Liver (tissue), 3 donors: ENCODE measurements around the gene GALC.

Experiments used
- RAD21 ChIP-seq, 2 donors: IDR thresholded peaks; 2 replicates each; pipeline ENCODE4 v1.6.1; 2016; ENCODE audit warnings: antibody characterized with exemption in 2 of 2, mild to moderate bottlenecking in 2 of 2
- TF ChIP-seq, protein P1 (sequence below): fragments of 150-350 bp; IDR thresholded peaks from 2 replicates; pipeline ENCODE4 v1.5.1; 2017; ENCODE audit warnings: improper control_type of control experiment, low read depth, low read length; ENCODE audit not compliant: missing input control
- donor health status: healthy.
- donor health status: healthy.

- TF ChIP-seq, protein P1, sequence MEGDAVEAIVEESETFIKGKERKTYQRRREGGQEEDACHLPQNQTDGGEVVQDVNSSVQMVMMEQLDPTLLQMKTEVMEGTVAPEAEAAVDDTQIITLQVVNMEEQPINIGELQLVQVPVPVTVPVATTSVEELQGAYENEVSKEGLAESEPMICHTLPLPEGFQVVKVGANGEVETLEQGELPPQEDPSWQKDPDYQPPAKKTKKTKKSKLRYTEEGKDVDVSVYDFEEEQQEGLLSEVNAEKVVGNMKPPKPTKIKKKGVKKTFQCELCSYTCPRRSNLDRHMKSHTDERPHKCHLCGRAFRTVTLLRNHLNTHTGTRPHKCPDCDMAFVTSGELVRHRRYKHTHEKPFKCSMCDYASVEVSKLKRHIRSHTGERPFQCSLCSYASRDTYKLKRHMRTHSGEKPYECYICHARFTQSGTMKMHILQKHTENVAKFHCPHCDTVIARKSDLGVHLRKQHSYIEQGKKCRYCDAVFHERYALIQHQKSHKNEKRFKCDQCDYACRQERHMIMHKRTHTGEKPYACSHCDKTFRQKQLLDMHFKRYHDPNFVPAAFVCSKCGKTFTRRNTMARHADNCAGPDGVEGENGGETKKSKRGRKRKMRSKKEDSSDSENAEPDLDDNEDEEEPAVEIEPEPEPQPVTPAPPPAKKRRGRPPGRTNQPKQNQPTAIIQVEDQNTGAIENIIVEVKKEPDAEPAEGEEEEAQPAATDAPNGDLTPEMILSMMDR: no peak
- TF ChIP-seq RAD21 (IDR thresholded peaks at IDR 0.05): no peak
Measured at GRCh38 chr14:88032373-88032772, 39.4 kb upstream of the GALC start.
